ENCODE results near the gene PLEKHM2.
"Not testable (repeated sequence)": the region's sequence is repeated elsewhere in the genome, so short reads cannot be mapped to it uniquely, and the experiment has no call there.

The PLEKHM2 gene

DNA sequence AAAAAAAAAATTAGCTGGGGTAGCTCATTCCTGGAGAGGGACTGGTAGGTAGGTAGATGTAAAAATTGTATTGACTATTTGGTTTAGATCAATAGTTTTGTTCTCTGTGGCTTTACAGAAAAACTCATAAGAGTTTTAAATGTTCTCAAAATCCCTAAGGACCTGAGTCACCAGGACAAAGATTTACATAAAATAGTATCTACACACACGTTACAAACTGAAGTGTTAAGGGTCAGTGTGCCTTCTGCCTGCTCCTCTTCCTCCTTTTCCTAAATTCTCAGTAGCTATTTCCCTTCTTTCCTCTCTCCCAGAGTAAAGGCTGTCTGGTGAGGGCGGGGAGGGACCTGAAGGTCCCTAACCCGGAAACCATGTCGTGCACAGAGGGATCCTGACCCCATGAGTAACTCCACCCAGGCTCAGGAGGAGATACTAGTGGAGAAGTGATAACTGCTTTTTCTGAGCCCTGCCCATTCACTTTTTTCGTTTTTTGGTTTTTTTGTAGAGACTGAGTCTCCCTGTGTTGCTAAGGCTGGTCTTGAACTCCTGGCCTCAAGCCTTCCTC, 8.1 kb downstream of the PLEKHM2 start:
- no peak overlapping the region for H3K27ac ChIP-seq
- TF ChIP-seq CTCF (IDR thresholded peaks at IDR 0.05) (no peak), ZFX (IDR thresholded peaks at IDR 0.05; ENCODE audit: borderline replicate concordance) (no peak)

- TF ChIP-seq CTCF (IDR thresholded peaks at IDR 0.05): no peak
- no peak for TF ChIP-seq ZFX (IDR thresholded peaks at IDR 0.05; ENCODE audit: borderline replicate concordance)
- H3K27ac ChIP-seq: no peak overlapping the region
Measured at GRCh38 chr1:15693371-15693770, 9.3 kb downstream of the PLEKHM2 start.

DNA sequence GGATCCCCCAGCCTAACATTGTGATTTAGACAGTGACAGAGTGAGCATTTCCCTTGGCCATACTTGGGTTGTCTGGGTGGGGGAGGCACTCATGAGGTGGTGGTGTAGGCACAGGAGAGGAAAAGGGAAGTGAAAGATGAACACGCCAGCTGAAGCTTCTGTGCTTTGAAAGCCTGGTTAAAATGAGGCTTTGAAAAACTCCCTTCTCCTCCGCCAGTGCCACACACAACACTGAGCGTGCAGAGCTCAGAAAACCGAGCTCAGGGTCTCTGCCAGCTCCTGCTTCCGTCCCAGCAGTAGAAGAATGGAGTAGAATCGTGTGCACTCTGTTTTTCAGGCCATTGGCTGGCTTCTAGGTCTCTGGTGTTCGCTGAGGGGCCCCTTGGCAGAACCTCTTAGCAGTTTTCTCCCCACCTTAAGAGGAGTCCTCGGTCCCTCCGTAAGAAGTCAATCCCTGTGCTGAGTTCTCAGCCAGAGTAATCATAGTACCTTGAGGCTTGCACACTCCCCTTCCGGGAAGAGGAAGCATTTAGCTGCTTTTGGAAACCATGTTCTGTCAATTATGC, 12.9 kb downstream of the PLEKHM2 start:
- TF ChIP-seq ZFX (IDR thresholded peaks at IDR 0.05; ENCODE audit: borderline replicate concordance): no peak
- no peak for TF ChIP-seq CTCF (IDR thresholded peaks at IDR 0.05)
- H3K27ac ChIP-seq: no peak overlapping the region

DNA sequence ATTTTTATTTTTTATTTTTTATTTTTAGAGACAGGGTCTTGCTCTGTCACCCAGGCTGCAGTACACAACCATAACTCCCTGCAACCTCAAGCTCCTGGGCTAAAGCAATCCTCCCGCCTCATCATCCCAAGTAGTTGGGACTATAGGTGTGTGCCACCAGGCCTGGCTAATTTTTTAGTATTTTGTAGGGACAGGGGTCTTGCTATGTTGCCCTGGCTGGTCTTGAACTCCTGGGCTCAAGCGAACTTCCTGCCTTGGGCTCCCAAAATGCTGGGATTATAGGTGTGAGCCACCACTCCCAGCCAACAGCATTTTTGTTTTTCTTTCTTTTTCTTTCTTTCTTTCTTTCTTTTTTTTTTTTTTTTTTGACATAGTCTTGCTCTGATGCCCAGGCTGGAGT, 14.1 kb downstream of the PLEKHM2 start:
- no peak for TF ChIP-seq CTCF (IDR thresholded peaks at IDR 0.05)
- no peak for TF ChIP-seq ZFX (IDR thresholded peaks at IDR 0.05; ENCODE audit: borderline replicate concordance)
- H3K27ac ChIP-seq: no peak overlapping the region

DNA sequence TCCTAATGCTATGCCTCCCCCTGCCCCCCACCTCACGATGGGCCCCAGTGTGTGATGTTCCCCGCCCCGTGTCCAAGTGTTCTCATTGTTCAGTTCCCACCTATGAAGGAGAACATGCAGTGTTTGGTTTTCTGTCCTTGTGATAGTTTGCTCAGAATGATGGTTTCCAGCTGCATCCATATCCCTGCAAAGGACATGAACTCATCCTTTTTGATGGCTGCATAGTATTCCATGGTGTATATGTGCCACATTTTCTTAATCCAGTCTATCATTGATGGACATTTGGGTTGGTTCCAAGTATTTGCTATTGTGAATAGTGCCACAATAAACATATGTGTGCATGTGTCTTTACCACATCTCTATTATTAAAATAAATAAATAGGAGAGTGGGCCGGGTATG, 15.2 kb downstream of the PLEKHM2 start:
- not testable (repeated sequence) for H3K27ac ChIP-seq

- H3K27ac ChIP-seq: no peak overlapping the region
- TF ChIP-seq ZFX (IDR thresholded peaks at IDR 0.05; ENCODE audit: borderline replicate concordance) (no peak), CTCF (IDR thresholded peaks at IDR 0.05) (no peak)
Measured at GRCh38 chr1:15700508-15700907, 16.4 kb downstream of the PLEKHM2 start.

GRCh38 chr1:15701784-15702183, 17.7 kb downstream of the PLEKHM2 start:
- TF ChIP-seq CTCF (IDR thresholded peaks at IDR 0.05): no peak
- no peak for TF ChIP-seq ZFX (IDR thresholded peaks at IDR 0.05; ENCODE audit: borderline replicate concordance)
- no peak overlapping the region for H3K27ac ChIP-seq
